Body of pancreas (tissue), 4 donors: ENCODE measurements around the gene DIS3L2.

Source experiments
- POLR2A ChIP-seq, 3 donors: fragments of 450-650 bp; IDR thresholded peaks; one replicate each; pipeline ENCODE4 v1.6.1; 2016; ENCODE audit warnings: antibody characterized with exemption in 3 of 3, mild to moderate bottlenecking in 2 of 3
- TF ChIP-seq, protein P1 (sequence below), 7 experiments: fragments of 450-650 bp in 4 of 7; fragments of 200-600 bp in 3 of 7; sonication (generic) in 3 of 7; IDR thresholded peaks; one replicate each; pipeline ENCODE4 v1.5.1; 2016 to 2019; ENCODE audit warnings: antibody characterized with exemption in 7 of 7

DNA sequence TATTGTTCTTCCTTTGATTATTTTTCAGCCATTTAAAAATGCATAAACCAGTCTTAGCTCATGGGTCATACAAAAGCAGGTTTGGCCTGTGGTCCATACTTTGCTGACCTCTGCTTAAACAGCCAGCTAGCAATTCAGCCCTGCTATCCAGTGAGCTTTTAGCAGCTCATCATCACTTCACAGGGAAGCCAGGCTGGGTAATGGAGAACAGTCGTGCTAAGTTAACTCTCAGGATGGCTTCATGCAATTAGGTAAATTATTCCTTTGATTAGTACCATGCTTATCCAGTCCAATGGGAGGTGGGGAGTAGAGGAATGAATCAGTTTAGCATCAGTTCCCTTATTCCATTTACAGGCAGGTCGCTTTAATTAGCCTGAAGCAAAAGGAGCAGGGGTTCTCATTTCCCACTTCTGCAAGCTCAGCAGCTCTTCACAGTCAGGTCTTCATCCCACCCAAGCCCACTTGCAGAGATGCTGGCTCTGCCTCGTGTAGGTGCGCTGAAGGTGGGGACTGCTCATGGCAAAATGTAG, 307.2 kb downstream of the DIS3L2 start:
- TF ChIP-seq, protein P1, sequence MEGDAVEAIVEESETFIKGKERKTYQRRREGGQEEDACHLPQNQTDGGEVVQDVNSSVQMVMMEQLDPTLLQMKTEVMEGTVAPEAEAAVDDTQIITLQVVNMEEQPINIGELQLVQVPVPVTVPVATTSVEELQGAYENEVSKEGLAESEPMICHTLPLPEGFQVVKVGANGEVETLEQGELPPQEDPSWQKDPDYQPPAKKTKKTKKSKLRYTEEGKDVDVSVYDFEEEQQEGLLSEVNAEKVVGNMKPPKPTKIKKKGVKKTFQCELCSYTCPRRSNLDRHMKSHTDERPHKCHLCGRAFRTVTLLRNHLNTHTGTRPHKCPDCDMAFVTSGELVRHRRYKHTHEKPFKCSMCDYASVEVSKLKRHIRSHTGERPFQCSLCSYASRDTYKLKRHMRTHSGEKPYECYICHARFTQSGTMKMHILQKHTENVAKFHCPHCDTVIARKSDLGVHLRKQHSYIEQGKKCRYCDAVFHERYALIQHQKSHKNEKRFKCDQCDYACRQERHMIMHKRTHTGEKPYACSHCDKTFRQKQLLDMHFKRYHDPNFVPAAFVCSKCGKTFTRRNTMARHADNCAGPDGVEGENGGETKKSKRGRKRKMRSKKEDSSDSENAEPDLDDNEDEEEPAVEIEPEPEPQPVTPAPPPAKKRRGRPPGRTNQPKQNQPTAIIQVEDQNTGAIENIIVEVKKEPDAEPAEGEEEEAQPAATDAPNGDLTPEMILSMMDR (IDR thresholded peaks at IDR 0.05) = no peak
- no peak for TF ChIP-seq POLR2A (IDR thresholded peaks at IDR 0.05)
